ENCODE measurements around the gene GPC2.

- TF ChIP-seq, protein P1, sequence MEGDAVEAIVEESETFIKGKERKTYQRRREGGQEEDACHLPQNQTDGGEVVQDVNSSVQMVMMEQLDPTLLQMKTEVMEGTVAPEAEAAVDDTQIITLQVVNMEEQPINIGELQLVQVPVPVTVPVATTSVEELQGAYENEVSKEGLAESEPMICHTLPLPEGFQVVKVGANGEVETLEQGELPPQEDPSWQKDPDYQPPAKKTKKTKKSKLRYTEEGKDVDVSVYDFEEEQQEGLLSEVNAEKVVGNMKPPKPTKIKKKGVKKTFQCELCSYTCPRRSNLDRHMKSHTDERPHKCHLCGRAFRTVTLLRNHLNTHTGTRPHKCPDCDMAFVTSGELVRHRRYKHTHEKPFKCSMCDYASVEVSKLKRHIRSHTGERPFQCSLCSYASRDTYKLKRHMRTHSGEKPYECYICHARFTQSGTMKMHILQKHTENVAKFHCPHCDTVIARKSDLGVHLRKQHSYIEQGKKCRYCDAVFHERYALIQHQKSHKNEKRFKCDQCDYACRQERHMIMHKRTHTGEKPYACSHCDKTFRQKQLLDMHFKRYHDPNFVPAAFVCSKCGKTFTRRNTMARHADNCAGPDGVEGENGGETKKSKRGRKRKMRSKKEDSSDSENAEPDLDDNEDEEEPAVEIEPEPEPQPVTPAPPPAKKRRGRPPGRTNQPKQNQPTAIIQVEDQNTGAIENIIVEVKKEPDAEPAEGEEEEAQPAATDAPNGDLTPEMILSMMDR (IDR thresholded peaks at IDR 0.05), result no peak
- TF ChIP-seq POLR2AphosphoS5 (IDR thresholded peaks at IDR 0.05) (no peak), EP300 (IDR thresholded peaks at IDR 0.05) (no peak)
Measured at GRCh38 chr7:100163871-100164270, 13.3 kb downstream of the GPC2 start.

Data from gastroesophageal sphincter (tissue), 3 donors.